Upper lobe of left lung (tissue), 6 donors: ENCODE data around the gene PBX4. TPM values are rescaled to one million over a fixed set of nuclear protein-coding genes. Genes with fewer than 3 reads are reported as not detected.
A peak's percentile ranks its signal among the peaks of the same experiment; 100 is the strongest.

ENCODE experiments used
- ATAC-seq, 2 donors: fragments of 200-7000 bp; cut with Tn5 transposase; one replicate each; pipeline ENCODE4 v1.9.1; 2022; ENCODE audit warnings: mild to moderate bottlenecking in 2 of 2, moderate library complexity in 2 of 2; ENCODE audit not compliant: low FRiP score in 2 of 2
- DNase-seq, 2 donors: peaks; one replicate each; pipeline ENCODE4 v3.0.0-alpha.2; 2019 to 2020
- H3K27ac ChIP-seq, 4 donors: fragments of 200-600 bp; sonication (generic); one replicate each; pipeline ENCODE4 v1.5.1; 2016 to 2019
- H3K27me3 ChIP-seq, 4 donors: fragments of 200-600 bp; sonication (generic); one replicate each; pipeline ENCODE4 v1.5.1; 2017 to 2019
- H3K36me3 ChIP-seq, 4 donors: fragments of 200-600 bp; sonication (generic); one replicate each; pipeline ENCODE4 v1.5.1; 2016 to 2019
- H3K4me1 ChIP-seq, 4 donors: fragments of 200-600 bp; sonication (generic); one replicate each; pipeline ENCODE4 v1.5.1; 2018 to 2019
- H3K4me3 ChIP-seq, 4 donors: fragments of 200-600 bp; sonication (generic); one replicate each; pipeline ENCODE4 v1.5.1; 2017 to 2019; ENCODE audit warnings: mild to moderate bottlenecking in 2 of 4, moderate library complexity in 1 of 4
- H3K9me3 ChIP-seq, 4 donors: fragments of 200-600 bp; sonication (generic); one replicate each; pipeline ENCODE4 v1.5.1; 2018 to 2019
- EP300 ChIP-seq, 4 donors: sonication (generic); formaldehyde crosslinking; IDR thresholded peaks; one replicate each; pipeline ENCODE4 v1.5.1; 2017; ENCODE audit warnings: antibody characterized with exemption in 4 of 4, control low read depth in 2 of 4
- POLR2A ChIP-seq, 4 donors: fragments of 450-650 bp; IDR thresholded peaks; one replicate each; pipeline ENCODE4 v1.5.1; 2016 to 2017; ENCODE audit warnings: antibody characterized with exemption in 4 of 4, mild to moderate bottlenecking in 2 of 4
- POLR2AphosphoS5 ChIP-seq, 2 donors: sonication (generic); formaldehyde crosslinking; IDR thresholded peaks; one replicate each; pipeline ENCODE4 v1.5.1; 2017; ENCODE audit warnings: antibody characterized with exemption in 2 of 2
- WGBS, 2 donors: methylation state at CpG; one replicate each; pipeline ENCODE4 v1.1.5; 2017 to 2018; 5-methylcytosine and 5-hydroxymethylcytosine counted together
- total RNA-seq, 6 donors: library from RNA; depleted of rRNA in 4 of 6; stranded (reverse); fragments of >200 nt in 4 of 6; gene quantifications; one replicate each; pipeline versions ENCODE4 v1.1.0 to v1.2.1, GENCODE V29; 2016 to 2021
- TF ChIP-seq, protein P1 (sequence below), 6 experiments: fragments of 450-650 bp in 4 of 6; fragments of 200-600 bp in 2 of 6; sonication (generic) in 2 of 6; IDR thresholded peaks; one replicate each; pipeline ENCODE4 v1.5.1; 2016 to 2019; ENCODE audit warnings: antibody characterized with exemption in 6 of 6
- donor health status: DM: no; HTN: no; CAD: no; lungs with moderate emphysema.
- donor health status: DM: no; HTN: yes; CAD: no; lungs with severe emphysema.

PBX4 gene
- total RNA-seq, 6 donors from 2014 or later: 2.0 to 30.4 (median 5.8) TPM

GRCh38 chr19:19559931-19560330 lies 58.6 kb downstream of the PBX4 start:
- no peak for ATAC-seq
- TF ChIP-seq POLR2AphosphoS5 (IDR thresholded peaks at IDR 0.05) (no peak), POLR2A (IDR thresholded peaks at IDR 0.05) (no peak), EP300 (IDR thresholded peaks at IDR 0.05) (no peak)
- TF ChIP-seq, protein P1, sequence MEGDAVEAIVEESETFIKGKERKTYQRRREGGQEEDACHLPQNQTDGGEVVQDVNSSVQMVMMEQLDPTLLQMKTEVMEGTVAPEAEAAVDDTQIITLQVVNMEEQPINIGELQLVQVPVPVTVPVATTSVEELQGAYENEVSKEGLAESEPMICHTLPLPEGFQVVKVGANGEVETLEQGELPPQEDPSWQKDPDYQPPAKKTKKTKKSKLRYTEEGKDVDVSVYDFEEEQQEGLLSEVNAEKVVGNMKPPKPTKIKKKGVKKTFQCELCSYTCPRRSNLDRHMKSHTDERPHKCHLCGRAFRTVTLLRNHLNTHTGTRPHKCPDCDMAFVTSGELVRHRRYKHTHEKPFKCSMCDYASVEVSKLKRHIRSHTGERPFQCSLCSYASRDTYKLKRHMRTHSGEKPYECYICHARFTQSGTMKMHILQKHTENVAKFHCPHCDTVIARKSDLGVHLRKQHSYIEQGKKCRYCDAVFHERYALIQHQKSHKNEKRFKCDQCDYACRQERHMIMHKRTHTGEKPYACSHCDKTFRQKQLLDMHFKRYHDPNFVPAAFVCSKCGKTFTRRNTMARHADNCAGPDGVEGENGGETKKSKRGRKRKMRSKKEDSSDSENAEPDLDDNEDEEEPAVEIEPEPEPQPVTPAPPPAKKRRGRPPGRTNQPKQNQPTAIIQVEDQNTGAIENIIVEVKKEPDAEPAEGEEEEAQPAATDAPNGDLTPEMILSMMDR (IDR thresholded peaks at IDR 0.05): no peak
- WGBS, 2 donors: 47 to 50% methylated on average over 3 to 4 of the region's 4 CpGs

GRCh38 chr19:19558636-19559035 lies 59.9 kb downstream of the PBX4 start:
- 95 to 96% methylated on average over 12 to 16 of the region's 16 CpGs for WGBS, 2 donors
- Histone ChIP-seq H3K4me3 (no peak overlapping the region), H3K9me3 (no peaks in the 10 kb centered on the region), H3K27me3 (no peaks in the 10 kb centered on the region), H3K36me3 (peaks cover 0 to 4% (median 0%) of the 10 kb centered on the region in 4 donors), H3K27ac (no peak overlapping the region), H3K4me1 (no peaks in the 10 kb centered on the region)
- DNase-seq (no peak), ATAC-seq (no peak)
- no peak for TF ChIP-seq POLR2AphosphoS5 (IDR thresholded peaks at IDR 0.05)
- no peak for TF ChIP-seq POLR2A (IDR thresholded peaks at IDR 0.05)
- no peak for TF ChIP-seq EP300 (IDR thresholded peaks at IDR 0.05)
- TF ChIP-seq, protein P1 (IDR thresholded peaks at IDR 0.05): no peak

More at GRCh38 chr19:19559931-19560330, 58.6 kb downstream of the PBX4 start:
- Histone ChIP-seq H3K27ac (no peak overlapping the region), H3K9me3 (no peaks in the 10 kb centered on the region), H3K27me3 (no peaks in the 10 kb centered on the region), H3K36me3 (peaks cover 0 to 4% (median 0%) of the 10 kb centered on the region in 4 donors), H3K4me1 (no peaks in the 10 kb centered on the region), H3K4me3 (no peak overlapping the region)
- DNase-seq: no peak

DNA sequence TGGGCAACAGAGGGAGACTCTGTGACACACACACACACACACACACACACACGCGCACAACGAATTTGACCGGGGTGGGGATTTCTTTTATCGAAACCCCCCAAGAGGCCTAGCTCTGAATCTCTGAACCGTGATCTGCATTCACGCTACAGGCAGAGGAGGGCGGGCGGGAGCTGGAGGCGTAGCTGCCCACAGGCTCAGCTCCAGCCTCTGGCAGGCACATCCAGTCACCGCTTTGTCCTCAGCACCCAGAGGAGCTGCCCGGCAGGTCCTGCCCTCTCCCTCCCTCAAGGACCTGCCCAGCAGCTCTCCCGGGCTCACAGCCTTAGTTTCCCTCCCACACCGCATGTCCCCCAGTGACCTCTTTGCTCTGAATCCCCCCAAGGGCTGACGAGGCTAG lies 60.4 kb downstream of the PBX4 start:
- 81 to 83% methylated on average over 2 to 15 of the region's 15 CpGs for WGBS, 2 donors
- H3K36me3 ChIP-seq: peaks cover 0 to under 1% (median 0%) of the 10 kb centered on the region in 4 donors
- H3K27ac ChIP-seq: no peak overlapping the region
- TF ChIP-seq POLR2AphosphoS5 (IDR thresholded peaks at IDR 0.05): no peak
- TF ChIP-seq EP300 (IDR thresholded peaks at IDR 0.05): no peak
- no peak for TF ChIP-seq POLR2A (IDR thresholded peaks at IDR 0.05)
- TF ChIP-seq, protein P1 (IDR thresholded peaks at IDR 0.05): no peak
- H3K4me3 ChIP-seq: no peak overlapping the region
- no peaks in the 10 kb centered on the region for H3K9me3 ChIP-seq
- H3K4me1 ChIP-seq: no peaks in the 10 kb centered on the region
- DNase-seq (no peak), ATAC-seq (no peak)
- no peaks in the 10 kb centered on the region for H3K27me3 ChIP-seq

DNA sequence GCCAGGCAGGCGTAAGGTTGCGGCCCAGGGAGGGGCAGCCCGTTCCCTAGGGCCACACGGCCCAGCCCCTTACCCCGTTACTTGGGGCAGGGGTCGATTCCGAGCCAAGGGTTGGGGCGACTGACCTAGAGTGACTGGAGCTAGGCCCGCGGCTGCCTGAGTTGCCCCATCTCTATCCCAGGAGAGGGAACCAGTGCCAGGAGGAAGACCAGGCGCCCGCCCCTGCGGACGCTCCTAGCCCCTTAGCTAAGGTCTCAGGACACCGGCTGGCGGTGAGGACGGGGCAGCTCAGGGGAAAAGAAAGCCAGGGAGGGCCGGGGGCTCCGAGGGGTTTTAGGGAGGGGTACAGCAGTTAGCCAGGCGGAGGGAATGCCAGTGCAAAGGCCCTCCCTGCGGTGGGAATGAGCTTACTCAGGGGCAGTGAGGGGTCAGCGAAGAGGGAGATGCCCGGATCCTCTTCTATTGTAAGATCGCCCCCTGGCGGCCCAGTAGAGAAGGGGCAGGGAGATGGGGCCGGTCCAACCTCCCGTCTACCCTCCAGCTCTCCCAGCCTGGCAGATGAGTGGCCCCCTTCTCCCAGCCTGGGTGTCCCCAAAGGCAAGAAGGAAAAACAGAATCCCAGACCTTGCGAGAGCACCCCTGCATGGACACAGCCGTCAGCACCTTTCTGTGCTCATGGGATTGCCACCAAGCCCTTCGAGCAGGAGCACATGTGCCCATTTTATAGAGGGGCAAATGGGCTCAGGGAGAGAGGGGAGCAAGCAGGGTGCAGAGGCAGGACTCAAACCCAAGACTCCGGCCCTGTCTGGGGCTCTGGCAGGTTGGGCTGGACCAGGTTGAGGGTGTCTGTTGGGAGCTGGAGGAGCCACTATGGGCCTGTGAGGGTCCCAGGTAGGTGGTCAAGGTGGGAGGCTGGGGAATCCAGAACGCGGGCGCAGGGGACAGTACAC lies 64.1 kb downstream of the PBX4 start:
- Histone ChIP-seq H3K4me3 (no peak overlapping the region), H3K9me3 (no peaks in the 10 kb centered on the region), H3K4me1 (no peaks in the 10 kb centered on the region), H3K27ac (no peak overlapping the region), H3K27me3 (no peaks in the 10 kb centered on the region), H3K36me3 (no peaks in the 10 kb centered on the region)
- WGBS, 2 donors: 68 to 69% methylated on average over 32 to 34 of the region's 34 CpGs
- ATAC-seq: peak in 1 of 2 donors; percentile 79
- no peak for TF ChIP-seq EP300 (IDR thresholded peaks at IDR 0.05)
- TF ChIP-seq POLR2A (IDR thresholded peaks at IDR 0.05): no peak
- no peak for TF ChIP-seq POLR2AphosphoS5 (IDR thresholded peaks at IDR 0.05)
- TF ChIP-seq, protein P1 (IDR thresholded peaks at IDR 0.05): peak; percentile 61 to 90 (median 74)
- DNase-seq: peak; percentile 65 to 79
